Cardiac muscle cell (in vitro differentiated cells and primary cell): ENCODE data around the gene MAS1. TPM values are rescaled to one million over a fixed set of nuclear protein-coding genes. Genes with fewer than 3 reads are reported as not detected.

ENCODE experiments used
- DNase-seq, 2 donors: peaks; one replicate each; pipeline versions ENCODE4 v3.0.0 to v3.0.0-alpha.2; 2010 to 2017; ENCODE audit warnings: low read depth in 1 of 2, low spot score in 1 of 2
- H3K27ac ChIP-seq: fragments of 200-600 bp; sonication (generic); 2 replicates; pipeline ENCODE4 v1.5.1; 2016
- H3K27me3 ChIP-seq: fragments of 200-600 bp; sonication (generic); 2 replicates; pipeline ENCODE4 v1.6.0; 2016; ENCODE audit warnings: control low read depth
- H3K36me3 ChIP-seq: fragments of 200-600 bp; sonication (generic); 2 replicates; pipeline ENCODE4 v1.5.1; 2016; ENCODE audit warnings: control low read depth
- H3K4me1 ChIP-seq: fragments of 200-600 bp; sonication (generic); 2 replicates; pipeline ENCODE4 v1.8.1; 2017; ENCODE audit warnings: low read depth, mild to moderate bottlenecking, mixed run types
- H3K4me3 ChIP-seq: fragments of 200-600 bp; sonication (generic); 2 replicates; pipeline ENCODE4 v1.5.1; 2016; ENCODE audit warnings: mild to moderate bottlenecking
- H3K9me3 ChIP-seq: fragments of 200-600 bp; sonication (generic); 2 replicates; pipeline ENCODE4 v1.5.1; 2017; ENCODE audit warnings: low read depth, mild to moderate bottlenecking, control low read depth
- polyA plus RNA-seq: library from polyadenylated mRNA; unstranded; fragments of >200 nt; fragmentation: Nextera tagmentation; extraction: Ambion mirVana; gene quantifications from 2 replicates; pipeline ENCODE4 v1.2.1, GENCODE V29; 2016
- total RNA-seq: library from RNA; depleted of rRNA; stranded (reverse); fragments of >200 nt; gene quantifications from 2 replicates; pipeline ENCODE4 v1.2.3, GENCODE V29; 2016
- TF ChIP-seq, protein P1 (sequence below): IDR thresholded peaks from 2 replicates; pipeline ENCODE4 v1.5.1; 2012; ENCODE audit warnings: low read depth, mild to moderate bottlenecking, low read length

Gene MAS1
- total and polyA plus RNA-seq, 2 experiments from 2014 or later: not detected

DNA sequence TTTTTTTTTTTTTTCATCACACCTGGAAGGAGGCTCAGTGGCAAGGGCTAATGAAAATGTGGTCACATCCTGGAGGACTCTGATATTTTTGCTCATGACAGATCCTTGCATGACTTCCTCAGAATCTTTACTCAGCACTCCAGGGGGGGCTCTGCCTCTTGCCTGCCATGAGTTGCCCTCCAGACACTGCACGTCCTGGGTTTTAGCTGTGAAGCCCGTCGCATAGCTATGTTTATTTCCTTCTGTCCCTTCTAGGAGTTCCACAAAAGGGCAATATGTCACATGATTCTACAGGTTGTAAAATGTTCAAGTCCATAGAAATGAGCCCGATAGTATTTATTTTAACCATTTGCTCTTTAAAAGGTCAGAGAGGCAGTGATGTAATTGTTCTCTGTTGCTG is 18.2 kb downstream of the MAS1 start:
- no peaks in the 10 kb centered on the region for H3K36me3 ChIP-seq
- no peaks in the 10 kb centered on the region for H3K9me3 ChIP-seq
- DNase-seq: no peak
- TF ChIP-seq, protein P1, sequence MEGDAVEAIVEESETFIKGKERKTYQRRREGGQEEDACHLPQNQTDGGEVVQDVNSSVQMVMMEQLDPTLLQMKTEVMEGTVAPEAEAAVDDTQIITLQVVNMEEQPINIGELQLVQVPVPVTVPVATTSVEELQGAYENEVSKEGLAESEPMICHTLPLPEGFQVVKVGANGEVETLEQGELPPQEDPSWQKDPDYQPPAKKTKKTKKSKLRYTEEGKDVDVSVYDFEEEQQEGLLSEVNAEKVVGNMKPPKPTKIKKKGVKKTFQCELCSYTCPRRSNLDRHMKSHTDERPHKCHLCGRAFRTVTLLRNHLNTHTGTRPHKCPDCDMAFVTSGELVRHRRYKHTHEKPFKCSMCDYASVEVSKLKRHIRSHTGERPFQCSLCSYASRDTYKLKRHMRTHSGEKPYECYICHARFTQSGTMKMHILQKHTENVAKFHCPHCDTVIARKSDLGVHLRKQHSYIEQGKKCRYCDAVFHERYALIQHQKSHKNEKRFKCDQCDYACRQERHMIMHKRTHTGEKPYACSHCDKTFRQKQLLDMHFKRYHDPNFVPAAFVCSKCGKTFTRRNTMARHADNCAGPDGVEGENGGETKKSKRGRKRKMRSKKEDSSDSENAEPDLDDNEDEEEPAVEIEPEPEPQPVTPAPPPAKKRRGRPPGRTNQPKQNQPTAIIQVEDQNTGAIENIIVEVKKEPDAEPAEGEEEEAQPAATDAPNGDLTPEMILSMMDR: no peak
- H3K4me1 ChIP-seq: no peaks in the 10 kb centered on the region
- no peaks in the 10 kb centered on the region for H3K27me3 ChIP-seq
- H3K4me3 ChIP-seq: no peak overlapping the region
- no peak overlapping the region for H3K27ac ChIP-seq

DNA sequence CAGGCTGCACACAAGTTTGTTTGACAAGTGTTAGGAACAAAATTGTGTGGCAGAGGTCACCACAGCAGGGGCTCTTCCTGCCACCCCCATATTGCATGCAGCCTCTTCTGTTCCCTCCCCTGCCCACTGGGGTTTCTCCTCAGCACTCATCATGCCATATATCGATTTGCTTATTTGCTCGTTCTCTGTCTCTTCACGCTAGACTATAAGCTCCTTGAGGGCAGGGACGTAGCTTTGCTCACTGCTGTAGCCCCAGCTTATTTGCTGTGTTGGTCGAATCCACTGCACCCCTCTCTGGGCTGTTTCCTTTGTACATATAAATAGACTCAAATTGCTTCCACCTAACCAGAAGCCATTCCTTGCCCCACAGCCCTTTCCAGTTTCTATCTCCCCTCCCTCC is 19.6 kb downstream of the MAS1 start:
- Histone ChIP-seq H3K27me3 (no peaks in the 10 kb centered on the region), H3K9me3 (no peaks in the 10 kb centered on the region), H3K4me1 (no peaks in the 10 kb centered on the region), H3K4me3 (no peak overlapping the region), H3K36me3 (no peaks in the 10 kb centered on the region), H3K27ac (no peak overlapping the region)
- no peak for DNase-seq
- TF ChIP-seq, protein P1: no peak

DNA sequence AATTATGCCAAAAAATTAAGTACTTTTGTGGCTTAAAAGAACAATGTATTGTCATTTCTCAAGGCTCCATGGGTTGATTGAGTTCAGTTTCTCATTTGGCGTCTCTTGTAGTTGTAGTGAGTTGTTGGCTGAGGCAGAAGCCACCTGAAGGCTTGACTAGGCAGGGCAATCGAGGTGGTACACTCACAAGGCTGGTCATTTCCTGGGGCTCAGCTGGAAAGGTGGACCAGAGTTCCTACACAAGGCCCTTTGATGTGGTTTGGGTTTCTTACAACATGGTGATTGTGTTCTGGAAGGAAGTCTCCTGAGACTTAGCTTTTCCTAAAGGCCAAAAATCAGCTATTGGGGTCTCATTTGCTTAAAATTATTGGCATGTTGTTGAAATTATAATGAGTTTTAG is 22.6 kb downstream of the MAS1 start:
- H3K9me3 ChIP-seq: no peaks in the 10 kb centered on the region
- no peaks in the 10 kb centered on the region for H3K27me3 ChIP-seq
- no peaks in the 10 kb centered on the region for H3K4me1 ChIP-seq

DNA sequence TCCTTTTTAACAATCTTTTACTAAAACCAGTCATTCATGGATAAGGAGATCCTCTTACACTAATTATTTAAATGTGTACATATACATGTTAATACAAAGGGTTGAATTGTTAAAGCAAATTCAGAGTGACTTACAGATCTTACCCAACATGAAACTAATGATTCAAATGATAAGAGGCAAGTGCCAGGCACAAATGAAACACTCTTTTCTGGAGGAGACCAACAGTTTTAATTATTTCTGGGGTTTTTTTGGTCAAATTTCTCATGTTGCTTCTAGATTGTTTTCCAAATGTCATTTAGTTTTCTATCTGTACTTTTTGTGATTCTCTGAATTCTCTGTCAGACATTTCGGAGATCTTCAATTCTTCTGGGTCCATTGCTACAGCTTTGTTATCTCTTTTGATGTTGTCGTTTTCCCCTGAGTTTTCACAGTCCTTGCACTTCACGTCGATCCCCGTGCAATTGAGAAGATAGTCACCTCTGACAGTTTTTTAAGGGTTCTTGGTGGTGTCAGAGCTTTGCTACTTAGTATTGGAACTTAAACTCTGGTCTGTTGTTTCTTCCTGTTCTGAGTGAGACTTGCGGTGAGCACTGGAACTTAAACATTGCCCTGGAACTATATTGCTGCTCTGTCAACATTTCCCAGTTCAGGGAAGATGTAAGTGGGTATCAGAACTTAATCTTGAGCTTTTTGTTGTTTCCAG is 23.2 kb downstream of the MAS1 start:
- Histone ChIP-seq H3K27me3 (no peaks in the 10 kb centered on the region), H3K9me3 (no peaks in the 10 kb centered on the region), H3K4me1 (no peaks in the 10 kb centered on the region), H3K27ac (no peak overlapping the region), H3K4me3 (no peak overlapping the region), H3K36me3 (no peaks in the 10 kb centered on the region)
- TF ChIP-seq, protein P1: no peak
- DNase-seq: no peak

More for the DNA sequence above, 22.6 kb downstream of the MAS1 start:
- Histone ChIP-seq H3K36me3 (no peaks in the 10 kb centered on the region), H3K27ac (no peak overlapping the region), H3K4me3 (no peak overlapping the region)
- TF ChIP-seq, protein P1: no peak
- DNase-seq: no peak

DNA sequence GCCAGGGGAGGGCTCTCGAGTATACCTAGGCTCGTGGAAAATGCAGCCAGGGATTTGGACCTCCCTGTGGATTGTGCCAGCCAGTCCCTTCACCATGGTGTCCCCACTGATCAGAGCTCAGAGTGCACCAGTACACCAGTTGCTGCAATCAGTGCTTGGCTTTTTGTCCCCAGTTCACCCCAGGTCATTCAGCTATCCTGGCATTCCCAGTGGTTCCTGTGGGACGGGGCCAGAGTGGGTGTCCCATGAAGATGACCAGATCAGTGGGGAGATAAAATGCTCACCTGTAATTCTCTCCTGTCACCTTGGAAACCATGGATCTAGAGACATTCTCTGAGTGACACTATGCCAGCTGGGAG is 23.8 kb downstream of the MAS1 start:
- Histone ChIP-seq H3K9me3 (no peaks in the 10 kb centered on the region), H3K4me3 (no peak overlapping the region), H3K27ac (no peak overlapping the region), H3K4me1 (no peaks in the 10 kb centered on the region), H3K36me3 (no peaks in the 10 kb centered on the region), H3K27me3 (no peaks in the 10 kb centered on the region)
- TF ChIP-seq, protein P1: no peak
- no peak for DNase-seq
